Inferior parietal cortex (tissue), 1 donor: ENCODE measurements around the gene USP54.
"Not testable (repeated sequence)": the region's sequence is repeated elsewhere in the genome, so short reads cannot be mapped to it uniquely, and the experiment has no call there.

Experiments used
- DNase-seq: peaks from one replicate; pipeline ENCODE4 v3.0.0-alpha.2; 2016; ENCODE audit errors: extremely low spot score

Gene USP54

DNA sequence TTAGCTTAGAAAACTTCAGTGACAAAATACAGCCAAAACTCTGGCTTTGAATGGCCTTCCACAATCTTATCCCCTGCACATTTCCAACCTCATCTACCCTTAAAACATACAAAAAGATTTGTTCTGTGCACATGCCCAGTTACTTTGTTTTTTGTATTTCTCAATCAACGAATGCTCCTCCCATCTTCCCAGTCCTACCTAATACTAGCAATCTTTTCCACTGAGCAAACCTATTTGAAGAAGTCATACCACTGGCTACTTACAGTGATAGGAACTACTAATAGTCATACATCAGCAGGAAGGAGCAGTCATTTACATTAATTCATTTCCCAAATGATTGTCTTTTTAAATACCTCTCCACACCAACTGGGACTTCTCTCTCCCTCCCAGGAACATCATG, 2.5 kb downstream of the USP54 start:
- DNase-seq: no peak

DNA sequence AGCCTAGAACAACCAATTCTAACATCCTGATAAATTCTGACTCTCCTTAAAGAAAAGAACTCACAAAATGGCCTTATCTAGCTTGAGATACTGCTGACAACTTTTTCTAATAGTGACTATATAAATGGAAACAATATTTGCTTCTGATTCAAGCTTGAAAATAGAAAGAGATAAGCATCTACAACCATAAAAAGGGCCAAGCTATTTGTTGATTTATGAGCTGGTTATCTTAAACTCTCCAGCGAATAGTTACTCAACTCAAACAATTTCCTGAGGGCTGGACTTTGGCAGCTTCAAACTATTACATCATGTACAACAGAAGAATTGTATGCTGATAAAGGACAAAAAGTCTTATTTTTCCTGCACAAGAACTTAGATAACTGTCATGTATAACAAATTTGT, 4.6 kb downstream of the USP54 start:
- no peak for DNase-seq

DNA sequence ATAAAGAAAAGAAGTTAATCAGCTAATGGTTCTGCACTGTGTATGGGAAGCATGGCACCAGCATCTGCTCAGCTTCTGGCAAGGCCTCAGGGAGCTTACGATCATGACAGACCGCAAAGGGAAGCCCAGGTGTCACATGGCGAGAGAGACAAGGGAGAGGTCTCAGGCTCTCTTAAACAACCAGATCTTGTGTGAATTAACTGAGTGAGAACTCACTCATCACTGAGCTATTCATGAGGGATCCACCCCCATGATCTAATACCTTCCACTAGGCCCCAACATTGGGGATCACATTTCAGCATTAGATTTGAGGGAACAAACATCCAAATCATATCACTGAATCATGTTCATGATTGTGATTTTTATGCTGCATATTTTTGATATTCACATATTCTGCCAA, 5.8 kb downstream of the USP54 start:
- no peak for DNase-seq

DNA sequence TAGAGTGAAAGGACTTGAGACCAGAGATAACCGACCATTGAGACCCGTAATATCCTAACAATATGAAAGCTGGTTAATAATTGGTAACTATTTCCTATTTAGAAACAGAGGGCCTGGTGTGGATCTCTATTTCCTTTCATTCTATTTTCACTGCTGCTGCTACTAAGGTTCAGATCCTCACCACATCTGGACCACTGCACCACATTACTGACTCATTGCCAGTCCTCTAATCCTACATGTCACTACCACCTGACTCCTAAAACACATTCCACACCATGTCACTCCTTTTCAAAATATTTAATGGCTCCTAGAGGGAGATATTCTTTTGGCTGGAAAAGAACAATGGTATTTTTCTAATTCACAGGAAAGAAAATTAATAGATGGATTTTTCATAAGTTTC, 6.4 kb downstream of the USP54 start:
- no peak for DNase-seq

DNA sequence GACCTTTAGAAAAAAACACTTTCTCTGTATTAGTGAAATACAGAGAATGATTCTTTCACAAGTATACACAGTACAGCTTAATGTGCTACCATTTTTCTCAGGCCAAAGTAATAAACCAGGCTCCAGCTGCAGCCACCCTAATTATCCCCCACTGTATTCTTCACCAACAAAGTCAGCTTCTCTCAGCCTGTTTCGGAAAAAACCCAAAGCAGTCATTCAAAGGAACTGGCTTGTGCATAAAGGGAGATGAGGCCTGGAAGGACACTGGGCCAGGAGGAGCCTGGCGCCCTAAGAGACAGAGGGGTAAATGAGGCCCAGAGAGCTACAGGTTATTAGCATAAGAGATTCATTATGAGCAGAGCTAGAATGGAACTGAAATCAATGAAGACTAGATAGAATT, 9.2 kb downstream of the USP54 start:
- no peak for DNase-seq

DNA sequence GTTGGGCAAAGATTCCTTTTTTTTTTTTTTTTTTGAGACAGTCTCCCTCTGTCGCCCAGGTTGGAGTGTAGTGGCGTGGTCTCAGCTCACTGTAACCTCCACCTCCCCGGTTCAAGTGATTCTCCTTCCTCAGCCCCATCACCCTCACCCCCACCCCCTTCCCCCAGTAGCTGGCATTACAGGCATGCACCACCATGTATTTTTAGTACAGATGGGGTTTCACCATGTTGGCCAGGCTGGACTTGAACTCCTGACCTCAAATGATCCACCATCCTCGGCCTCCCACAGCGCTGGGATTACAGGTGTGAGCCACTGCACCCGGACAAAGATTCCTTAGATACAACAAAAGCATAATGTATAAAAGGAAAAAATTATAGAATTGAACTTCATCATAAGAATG, 12.2 kb downstream of the USP54 start:
- not testable (repeated sequence) for DNase-seq

DNA sequence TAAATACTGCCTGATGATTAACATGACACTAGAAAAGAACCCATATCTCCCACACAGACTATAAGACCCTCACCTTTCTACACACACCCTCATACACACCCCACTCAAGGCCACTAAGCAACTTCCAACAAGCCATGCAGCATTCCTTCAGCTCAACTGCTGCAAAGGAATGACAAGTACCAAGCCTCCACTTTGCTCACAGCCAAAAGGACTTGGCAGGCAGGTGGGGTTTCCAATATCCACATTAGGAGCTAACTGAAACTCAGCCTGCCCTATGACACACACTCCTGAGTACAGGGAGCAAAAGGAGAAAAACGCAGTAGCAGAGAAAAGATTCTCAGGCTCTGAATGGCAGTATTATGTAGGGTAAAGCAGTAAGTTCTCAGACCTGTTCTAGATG, 13.4 kb downstream of the USP54 start:
- DNase-seq: no peak

DNA sequence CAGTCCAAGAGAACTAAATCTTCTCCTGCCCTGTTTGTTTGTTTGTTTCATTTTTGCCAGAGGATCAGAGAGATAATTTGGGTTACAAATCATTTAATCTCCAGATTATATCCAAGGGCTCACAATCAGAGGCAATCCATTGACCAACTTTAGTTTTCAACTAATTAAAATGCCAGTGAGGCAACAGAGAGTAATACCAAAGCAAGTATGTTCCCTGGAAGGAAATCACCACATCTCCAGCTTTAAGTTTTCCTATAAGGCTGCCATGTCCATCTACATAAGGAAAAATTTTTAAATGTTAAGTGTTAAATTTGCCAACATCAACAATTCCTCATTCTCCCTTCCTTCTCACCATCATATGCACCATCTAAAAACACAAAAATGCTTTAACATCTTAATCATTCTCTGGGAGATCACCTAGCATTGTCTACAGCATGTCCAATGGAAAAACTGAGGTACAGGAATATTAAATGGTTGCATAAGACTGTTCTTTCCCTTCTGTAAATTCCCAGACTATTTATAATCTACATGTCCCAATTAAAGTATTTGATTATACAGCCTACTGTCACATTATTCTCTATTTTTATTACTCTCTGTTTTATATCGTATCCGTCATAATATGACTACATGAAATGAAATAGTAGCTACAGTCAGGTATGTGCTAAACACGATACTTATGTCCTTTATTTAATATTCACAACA, 14.1 kb downstream of the USP54 start:
- no peak for DNase-seq

DNA sequence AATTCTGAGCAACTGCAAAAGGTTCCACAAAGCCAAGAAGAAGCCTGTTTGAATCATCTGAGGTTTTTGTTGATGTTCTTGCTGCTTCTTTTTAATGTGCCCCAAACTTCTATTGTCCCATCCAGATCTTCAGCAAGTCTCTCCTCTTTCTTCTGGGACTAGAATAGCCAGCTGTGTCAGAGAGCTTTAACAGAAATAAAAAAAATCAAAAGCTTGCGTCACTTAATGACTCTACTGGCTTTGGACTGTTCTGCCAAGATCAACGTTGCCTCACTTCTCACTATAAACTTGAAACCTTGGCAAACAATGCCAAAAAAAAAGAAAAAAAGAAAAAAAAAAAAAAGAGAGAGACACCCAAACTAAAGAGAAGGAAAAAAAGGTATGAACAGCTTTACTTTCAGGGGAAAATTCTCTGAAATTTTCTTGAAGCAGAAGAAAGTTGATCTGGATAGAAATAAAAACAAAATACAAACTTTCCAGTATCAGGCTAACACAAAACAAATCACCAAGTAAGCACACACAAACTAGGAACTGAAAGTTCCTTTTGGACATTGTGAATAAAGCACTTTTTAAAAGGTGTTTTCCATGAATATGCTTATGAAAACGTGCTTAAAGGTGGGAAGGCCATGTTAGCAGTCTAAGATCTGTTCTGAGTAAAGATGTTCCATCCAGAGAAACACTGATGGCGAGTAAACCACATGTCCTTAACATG, 14.8 kb downstream of the USP54 start:
- no peak for DNase-seq

DNA sequence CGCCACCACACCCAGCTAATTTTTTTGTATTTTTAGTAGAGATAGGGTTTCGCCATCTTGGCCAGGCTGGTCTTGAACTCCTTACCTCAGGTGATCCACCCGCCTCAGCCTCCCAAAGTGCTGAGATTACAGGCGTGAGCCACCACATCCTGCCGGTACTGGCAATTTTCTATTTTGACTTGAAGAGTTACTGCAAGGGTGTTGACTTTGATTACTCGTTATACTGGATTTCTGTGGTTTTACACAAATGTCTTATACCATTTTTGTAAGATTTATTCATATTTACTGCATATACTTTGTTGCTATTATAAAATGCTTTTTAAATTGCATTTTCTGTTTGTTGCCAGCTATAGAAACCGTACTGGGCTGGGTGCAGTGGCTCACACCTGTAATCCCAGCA, 24.1 kb downstream of the USP54 start:
- DNase-seq: not testable (repeated sequence)

DNA sequence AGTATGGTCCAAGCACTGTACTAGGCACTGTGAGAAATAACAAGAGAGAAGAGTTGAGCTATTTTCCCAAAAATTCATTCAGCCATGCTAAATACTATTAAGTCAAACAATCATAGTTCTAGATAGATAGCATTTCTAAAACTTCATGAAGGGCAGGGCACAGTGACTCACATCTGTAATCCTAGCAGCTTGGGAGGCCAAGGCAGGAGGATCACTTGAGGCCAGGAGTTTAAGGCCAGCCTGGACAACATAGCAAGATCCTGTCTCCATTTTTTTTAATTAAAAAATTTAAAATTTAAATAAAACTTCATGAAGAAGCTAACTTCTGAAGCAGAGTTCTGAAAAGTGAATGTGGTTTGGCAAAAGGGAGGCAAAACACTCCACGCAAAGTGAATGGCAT, 29.9 kb downstream of the USP54 start:
- DNase-seq: no peak

DNA sequence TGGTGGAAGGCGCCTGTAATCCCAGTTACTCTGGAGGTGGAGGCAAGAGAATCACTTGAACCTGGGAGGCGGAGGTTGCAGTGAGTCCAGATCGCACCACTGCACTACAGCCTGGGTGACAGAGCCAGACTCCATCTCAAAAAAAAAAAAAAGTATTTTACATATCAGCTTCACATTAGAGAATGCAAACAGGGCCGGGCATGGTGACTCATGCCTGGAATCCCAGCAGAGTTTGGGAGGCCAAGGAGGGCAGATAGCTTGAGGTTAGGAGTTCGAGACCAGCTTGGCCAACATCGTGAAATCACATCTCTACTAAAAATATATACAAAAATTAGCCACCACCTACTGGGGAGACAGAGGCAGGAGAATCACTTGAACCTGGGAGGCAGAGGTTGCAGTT, 31.6 kb downstream of the USP54 start:
- DNase-seq: no peak

DNA sequence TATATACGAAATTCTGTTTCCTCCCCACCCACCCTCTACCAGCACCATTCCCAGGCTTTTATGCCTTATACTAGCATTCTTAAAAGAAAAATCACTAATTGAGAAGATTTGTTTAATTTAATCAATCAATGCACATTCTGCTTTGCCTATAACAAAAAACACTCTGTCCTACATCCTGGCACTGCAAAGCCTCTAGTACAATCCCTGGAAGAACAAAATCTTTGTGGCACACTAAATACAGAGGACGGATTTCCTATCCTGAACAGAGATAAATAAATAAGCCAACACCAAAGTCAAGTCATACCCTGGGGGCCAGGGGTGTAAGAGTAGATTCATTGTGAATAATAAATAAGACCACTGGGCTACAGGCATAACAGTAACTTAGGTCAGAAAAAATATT, 34.3 kb downstream of the USP54 start:
- no peak for DNase-seq

DNA sequence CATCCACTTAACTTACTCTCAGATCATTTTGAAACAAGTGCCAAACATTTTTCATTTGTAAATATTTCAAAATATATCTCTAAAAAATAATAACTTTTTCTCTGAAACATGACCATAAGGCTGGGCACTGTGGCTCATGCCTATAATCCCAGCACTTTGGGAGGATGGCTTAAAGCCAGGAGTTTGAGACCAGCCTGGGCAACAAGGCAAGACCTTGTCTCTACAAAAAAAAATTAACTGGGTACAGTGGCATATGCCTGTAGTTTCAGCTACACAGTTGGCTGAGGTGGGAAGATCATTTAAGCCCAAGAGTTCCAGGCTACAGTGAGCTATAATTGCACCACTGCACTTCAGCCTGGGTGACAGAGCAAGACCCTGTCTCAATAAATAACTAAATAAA, 36.4 kb downstream of the USP54 start:
- no peak for DNase-seq

DNA sequence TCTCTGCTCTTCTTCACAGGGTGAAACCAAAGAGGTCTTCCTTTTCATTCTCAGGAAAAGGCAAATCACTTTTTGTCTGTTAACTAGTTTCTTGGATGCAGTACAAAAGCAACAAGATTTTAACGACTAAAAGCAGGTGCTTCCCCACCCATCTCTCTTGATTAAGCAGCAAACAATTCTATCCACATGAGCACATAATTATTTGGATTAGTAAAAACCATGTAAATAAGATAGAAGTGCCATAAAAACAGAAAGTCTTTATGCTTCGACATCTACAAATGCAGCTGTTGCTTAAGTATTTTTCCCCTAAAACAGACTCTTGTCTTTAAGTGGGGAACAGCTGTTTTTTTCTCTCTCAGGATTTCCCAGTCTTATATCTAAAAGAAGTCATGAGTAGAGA, 37.4 kb downstream of the USP54 start:
- DNase-seq: no peak

DNA sequence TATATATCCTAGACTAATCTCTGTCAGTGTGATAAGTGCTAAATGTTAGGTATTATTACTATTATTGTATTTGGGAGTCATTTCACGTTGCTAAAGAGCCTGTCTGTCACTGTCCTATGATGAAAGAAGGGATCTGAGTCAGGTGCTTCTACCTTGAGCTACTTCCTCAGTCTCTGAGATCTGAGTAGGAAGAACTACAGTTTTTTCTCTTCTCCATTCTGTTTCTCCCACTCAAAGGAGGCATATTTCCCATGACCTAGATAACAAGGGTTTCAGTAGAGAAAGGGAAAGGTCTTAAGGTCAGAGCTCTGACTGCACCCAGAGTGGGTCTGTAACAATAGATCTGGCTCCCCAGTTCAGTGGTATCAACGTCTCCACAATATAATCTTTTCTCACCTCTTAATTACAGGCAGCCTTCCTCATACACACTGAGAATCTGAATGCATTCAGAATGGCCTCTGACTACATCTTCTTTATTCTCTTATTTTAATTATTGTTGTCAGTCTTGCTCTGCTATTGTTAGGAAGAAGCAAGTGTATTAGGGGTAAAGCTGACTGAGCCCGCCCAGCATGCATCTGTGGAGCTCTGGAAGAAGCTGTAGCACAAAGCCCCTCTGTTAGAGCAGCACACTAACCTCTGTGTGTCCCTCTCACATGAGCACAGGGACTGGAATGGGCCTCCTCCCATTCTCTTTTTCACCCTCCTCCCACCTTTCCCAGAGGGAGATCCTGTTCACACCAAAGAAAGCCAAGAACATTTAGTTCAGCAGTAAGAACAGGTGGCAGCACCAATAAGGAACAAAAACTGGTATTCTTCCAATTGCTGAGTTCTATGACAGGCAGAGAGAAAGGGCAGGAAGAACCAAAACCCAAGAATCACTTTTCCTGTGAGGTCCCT, 38.1 kb downstream of the USP54 start:
- peak; percentile 92 for DNase-seq

DNA sequence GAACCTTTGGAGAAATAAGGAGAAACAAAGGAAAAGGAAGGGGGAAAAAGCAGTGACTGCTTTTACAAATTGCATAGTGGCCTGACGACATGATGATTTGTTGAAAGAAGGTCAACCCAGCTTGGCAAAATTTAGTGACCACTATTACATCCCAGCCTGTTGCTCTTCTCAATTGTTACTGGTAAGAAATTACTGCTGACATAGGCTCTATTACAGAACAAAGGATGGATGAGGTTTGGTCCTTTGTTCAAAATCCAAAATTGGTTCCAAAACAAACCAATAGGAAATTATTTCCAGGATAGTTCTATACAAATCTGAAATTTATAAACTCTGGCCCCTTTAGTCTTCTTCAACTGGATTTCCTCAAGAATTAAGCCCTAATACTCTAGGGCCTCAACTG, 39.6 kb downstream of the USP54 start:
- no peak for DNase-seq

DNA sequence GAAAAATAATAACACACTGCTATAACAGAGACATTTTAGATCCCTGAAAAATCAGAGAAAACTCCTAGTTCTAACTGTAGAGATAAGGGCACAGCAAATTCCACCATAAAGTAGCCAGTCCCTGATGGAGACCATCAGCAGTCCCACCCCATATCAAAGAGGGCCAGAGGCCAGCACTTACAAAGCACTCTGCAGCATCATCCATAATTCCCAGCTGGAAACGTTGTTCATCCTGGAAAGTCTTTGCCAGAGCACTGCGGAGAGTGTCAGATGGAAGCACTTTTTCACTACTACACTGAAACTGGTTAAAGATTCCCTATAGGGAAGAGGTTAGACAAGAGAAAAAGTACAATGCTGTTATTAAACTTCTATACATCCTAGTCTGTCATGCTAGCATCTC, 45.8 kb downstream of the USP54 start:
- DNase-seq: no peak

DNA sequence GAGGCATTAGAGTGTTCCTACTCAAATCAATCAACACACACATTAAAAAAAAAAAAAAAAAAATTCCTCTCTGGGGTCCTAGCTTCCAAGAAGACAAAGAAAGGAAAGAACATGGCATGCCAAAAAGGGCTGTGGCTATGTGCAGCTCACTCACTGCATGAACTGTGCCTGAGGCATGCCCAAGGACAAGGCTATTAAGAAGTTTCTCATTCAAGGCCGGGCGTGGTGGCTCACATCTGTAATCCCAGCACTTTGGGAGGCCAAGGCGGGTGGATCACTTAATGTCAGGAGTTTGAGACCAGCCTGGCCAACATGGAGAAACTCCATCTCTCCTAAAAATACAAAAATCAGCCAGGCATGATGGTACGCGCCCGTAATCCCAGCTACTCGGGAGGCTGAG, 53.4 kb downstream of the USP54 start:
- DNase-seq: no peak

DNA sequence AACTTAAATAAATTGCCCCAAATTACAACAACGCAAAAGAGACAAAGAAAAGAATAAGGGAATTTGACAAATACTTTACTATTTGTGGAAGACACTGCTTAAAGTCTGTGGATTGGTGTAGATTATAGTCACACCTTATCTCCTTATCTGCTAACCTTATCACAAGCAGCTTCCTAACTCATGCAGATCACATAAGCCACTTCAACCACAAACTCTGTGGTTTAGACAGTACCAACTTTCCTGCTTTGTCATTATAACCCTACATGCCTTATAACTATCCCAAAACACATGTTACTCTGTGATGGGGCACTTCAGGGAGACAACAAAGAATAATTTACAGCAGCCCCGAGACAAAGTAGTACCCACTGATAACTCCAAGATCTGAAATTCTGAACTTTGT, 53.9 kb downstream of the USP54 start:
- DNase-seq: no peak

DNA sequence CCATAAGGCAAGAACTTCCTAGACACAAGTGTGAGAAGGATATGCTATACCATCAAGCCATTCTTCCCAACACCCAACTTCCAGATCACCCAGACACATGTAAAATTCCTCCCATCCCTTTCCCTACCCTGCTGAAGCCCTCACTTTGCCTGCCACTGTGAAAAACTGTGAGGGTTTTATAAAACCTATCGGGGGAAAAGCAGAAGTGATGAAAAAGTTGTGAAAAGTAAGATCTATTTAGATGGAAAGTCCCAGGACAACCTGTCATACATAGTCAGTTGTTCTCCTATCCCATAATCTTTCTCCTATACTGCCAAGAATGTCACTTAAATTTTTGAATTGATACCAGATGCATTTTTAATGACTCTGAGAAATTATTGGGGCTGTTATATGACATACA, 56.3 kb downstream of the USP54 start:
- DNase-seq: no peak

DNA sequence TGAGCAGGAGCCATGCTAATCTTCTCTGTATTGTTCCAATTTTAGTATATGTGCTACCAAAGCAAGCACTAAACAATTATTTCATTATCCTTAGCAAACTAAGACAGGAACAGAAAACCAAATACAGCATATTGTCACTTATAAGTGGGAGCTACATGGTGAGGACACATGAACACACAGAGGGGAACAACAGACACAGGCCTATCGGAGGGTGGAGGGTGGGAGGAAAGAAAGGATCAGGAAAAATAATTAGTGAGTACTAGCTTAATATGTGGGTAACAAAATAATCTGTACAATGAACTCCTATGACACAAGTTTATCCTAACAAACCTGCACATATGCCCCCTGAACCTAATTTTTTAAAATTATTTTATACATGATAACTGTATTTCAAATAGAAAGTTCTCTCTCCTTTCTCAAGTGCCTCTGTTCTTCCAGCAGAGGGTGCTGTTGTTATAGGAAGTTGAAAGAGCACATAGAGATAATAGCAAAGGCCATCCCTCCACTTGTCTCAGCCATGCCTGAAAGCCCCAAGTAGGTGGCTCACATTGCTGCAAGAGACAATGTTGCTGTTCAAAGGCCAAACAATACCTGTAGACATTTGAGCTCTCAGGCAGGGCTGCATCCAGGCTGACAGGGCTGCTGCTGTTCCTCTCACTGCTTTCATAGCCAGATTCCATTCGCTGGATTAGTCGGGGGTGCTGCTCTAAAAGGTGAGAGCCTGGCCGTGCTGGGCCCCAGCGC, 61.9 kb downstream of the USP54 start:
- DNase-seq: peak; percentile 88
